Naive thymus-derived CD8-positive, alpha-beta T cell (primary cell): ENCODE measurements around the gene GALNS. TPM values are rescaled to one million over a fixed set of nuclear protein-coding genes. Genes with fewer than 3 reads are reported as not detected.

Source experiments
- ATAC-seq, 2 donors: fragments of 150-1000 bp; cut with Tn5 transposase in 1 of 2; sonication (Bioruptor Pico), chemical (Tn5 transposase) in 1 of 2; 1 replicate in 1 of 2; 2 replicates in 1 of 2; pipeline ENCODE4 v1.10.0; 2021; ENCODE audit warnings: mild to moderate bottlenecking in 2 of 2, moderate library complexity in 2 of 2
- POLR2A ChIA-PET: fragments of 350-600 bp; sonication (Branson Sonifier 250); formaldehyde crosslinking; loops from one replicate; lab custom pipeline; 2021; ENCODE audit warnings: antibody characterized with exemption; lab: Charles Lee
- DNase-seq, 10 donors: peaks; one replicate each; pipeline versions ENCODE4 v3.0.0 to v3.0.0-alpha.2; 2020 to 2022
- H3K27ac Mint-ChIP-seq, 10 donors: one replicate each; pipeline ENCODE4 v1.8.0; 2020 to 2022; ENCODE audit warnings: mild to moderate bottlenecking in 10 of 10, mixed read lengths in 10 of 10, moderate library complexity in 4 of 10, inconsistent platforms in 1 of 10
- H3K27me3 Mint-ChIP-seq, 5 donors: one replicate each; pipeline ENCODE4 v1.8.0; 2021 to 2022; ENCODE audit warnings: mixed read lengths in 5 of 5
- H3K36me3 Mint-ChIP-seq, 3 donors: one replicate each; pipeline ENCODE4 v1.8.0; 2020 to 2022; ENCODE audit warnings: mixed read lengths in 3 of 3, mild to moderate bottlenecking in 2 of 3, inconsistent platforms in 1 of 3
- H3K4me1 Mint-ChIP-seq, 4 donors: one replicate each; pipeline ENCODE4 v1.8.0; 2021 to 2022; ENCODE audit warnings: mixed read lengths in 4 of 4
- H3K4me3 Mint-ChIP-seq, 10 donors: one replicate each; pipeline ENCODE4 v1.8.0; 2020 to 2022; ENCODE audit warnings: mild to moderate bottlenecking in 10 of 10, mixed read lengths in 10 of 10, moderate library complexity in 6 of 10, inconsistent platforms in 1 of 10
- H3K9me3 Mint-ChIP-seq, 9 donors: one replicate each; pipeline ENCODE4 v1.8.0; 2020 to 2022; ENCODE audit warnings: mixed read lengths in 9 of 9, mild to moderate bottlenecking in 3 of 9, inconsistent platforms in 1 of 9, moderate library complexity in 1 of 9
- polyA plus RNA-seq, 3 donors: library from polyadenylated mRNA; unstranded; fragments of 300-500 nt; fragmentation: Illumina TruSeq; gene quantifications; one replicate each; pipeline ENCODE4 v1.2.3, GENCODE V29; 2021
- total RNA-seq, 8 experiments: library from RNA in 2 of 8; stranded (reverse) in 2 of 8; gene quantifications; one replicate each; pipeline ENCODE4 v1.2.3 and lab custom pipeline; 2021 to 2026

Gene GALNS
- total and polyA plus RNA-seq, 5 experiments from 2014 or later: 7.8 to 53.5 (median 11.9) TPM

GRCh38 chr16:88866151-88866920 lies 9.6 kb upstream of the GALNS start, which contains the start of gene PABPN1L:
Gene PABPN1L, minus strand, starts transcription at chr16:88866660. Its CDS starts 54 bp downstream, at chr16:88866606.
- Mint-ChIP-seq H3K9me3 (no peaks in the 10 kb centered on the region), H3K4me3 (no peak within 1 kb of the TSS), H3K36me3 (peaks cover 0 to 6% (median 0%) of the 10 kb centered on the region in 3 donors), H3K27ac (no peak within 1 kb of the TSS), H3K4me1 (peaks cover 0 to 8% (median 5%) of the 10 kb centered on the region in 4 donors), H3K27me3 (peaks cover 1 to 15% (median 7%) of the 10 kb centered on the region in 5 donors)
- no peak for DNase-seq
- ATAC-seq: no peak
- POLR2A ChIA-PET: no interaction called here

- H3K4me3 Mint-ChIP-seq: no peak overlapping the region
- ATAC-seq: no peak
- no peak overlapping the region for H3K27ac Mint-ChIP-seq
- peaks cover 2 to 4% (median 2%) of the 10 kb centered on the region in 4 donors for H3K4me1 Mint-ChIP-seq
- no peak for DNase-seq
- H3K9me3 Mint-ChIP-seq: no peaks in the 10 kb centered on the region
- H3K36me3 Mint-ChIP-seq: peaks cover 0 to 12% (median 0%) of the 10 kb centered on the region in 3 donors
- H3K27me3 Mint-ChIP-seq: peaks cover 0 to 11% (median 3%) of the 10 kb centered on the region in 5 donors
- POLR2A ChIA-PET: no interaction called here
Observed at GRCh38 chr16:88865742-88866141, 9.0 kb upstream of the GALNS start.

- Mint-ChIP-seq H3K27ac (no peak overlapping the region), H3K4me1 (peaks cover 0 to 2% (median under 1%) of the 10 kb centered on the region in 4 donors), H3K4me3 (no peak overlapping the region), H3K9me3 (no peaks in the 10 kb centered on the region), H3K27me3 (peaks cover 0 to 7% (median 0%) of the 10 kb centered on the region in 5 donors), H3K36me3 (peaks cover 0 to 16% (median 0%) of the 10 kb centered on the region in 3 donors)
- DNase-seq: no peak
- POLR2A ChIA-PET: no interaction called here
- ATAC-seq: no peak
Observed at GRCh38 chr16:88865310-88865709, 8.6 kb upstream of the GALNS start.

GRCh38 chr16:88864521-88864920 lies 7.8 kb upstream of the GALNS start:
- no peak for DNase-seq
- H3K4me1 Mint-ChIP-seq: peaks cover 0 to 2% (median under 1%) of the 10 kb centered on the region in 4 donors
- H3K27me3 Mint-ChIP-seq: no peaks in the 10 kb centered on the region
- ATAC-seq: no peak
- H3K36me3 Mint-ChIP-seq: peaks cover 0 to 24% (median 0%) of the 10 kb centered on the region in 3 donors
- POLR2A ChIA-PET: interaction anchor here (0.6 kb wide), 1 partner anchor 70 kb away, joined by 3 read pairs; no protein-coding TSS in a partner anchor
- no peak overlapping the region for H3K4me3 Mint-ChIP-seq
- no peaks in the 10 kb centered on the region for H3K9me3 Mint-ChIP-seq
- H3K27ac Mint-ChIP-seq: no peak overlapping the region

- H3K27ac Mint-ChIP-seq: no peak overlapping the region
- no peaks in the 10 kb centered on the region for H3K27me3 Mint-ChIP-seq
- no peak for ATAC-seq
- H3K4me1 Mint-ChIP-seq: peaks cover 0 to 5% (median 2%) of the 10 kb centered on the region in 4 donors
- peaks cover 0 to 29% (median 0%) of the 10 kb centered on the region in 3 donors for H3K36me3 Mint-ChIP-seq
- H3K4me3 Mint-ChIP-seq: no peak overlapping the region
- no peaks in the 10 kb centered on the region for H3K9me3 Mint-ChIP-seq
- DNase-seq: no peak
- POLR2A ChIA-PET: interaction anchor here (0.6 kb wide), 1 partner anchor 69 kb away, joined by 3 read pairs; no protein-coding TSS in a partner anchor
Observed at GRCh38 chr16:88864099-88864498, 7.4 kb upstream of the GALNS start.

GRCh38 chr16:88863426-88863825 lies 6.7 kb upstream of the GALNS start:
- H3K4me1 Mint-ChIP-seq: peaks cover 3 to 12% (median 6%) of the 10 kb centered on the region in 4 donors
- H3K27ac Mint-ChIP-seq: no peak overlapping the region

GRCh38 chr16:88862968-88863367 lies 6.2 kb upstream of the GALNS start:
- no peak overlapping the region for H3K4me3 Mint-ChIP-seq
- H3K4me1 Mint-ChIP-seq: peaks cover 7 to 17% (median 10%) of the 10 kb centered on the region in 4 donors
- ATAC-seq: no peak

More at GRCh38 chr16:88863426-88863825, 6.7 kb upstream of the GALNS start:
- H3K27me3 Mint-ChIP-seq: no peaks in the 10 kb centered on the region
- H3K4me3 Mint-ChIP-seq: no peak overlapping the region
- H3K36me3 Mint-ChIP-seq: peaks cover 0 to 34% (median 0%) of the 10 kb centered on the region in 3 donors
- H3K9me3 Mint-ChIP-seq: no peaks in the 10 kb centered on the region
- POLR2A ChIA-PET: no interaction called here
- DNase-seq (no peak), ATAC-seq (no peak)

GRCh38 chr16:88861359-88861758 lies 4.6 kb upstream of the GALNS start:
- H3K27me3 Mint-ChIP-seq: no peaks in the 10 kb centered on the region
- H3K4me1 Mint-ChIP-seq: peaks cover 13 to 24% (median 16%) of the 10 kb centered on the region in 4 donors
- no peak for ATAC-seq
- peak overlapping the region in 2 of 10 donors; percentile 31 to 33 for H3K4me3 Mint-ChIP-seq
- POLR2A ChIA-PET: no interaction called here
- H3K9me3 Mint-ChIP-seq: no peaks in the 10 kb centered on the region
- H3K27ac Mint-ChIP-seq: no peak overlapping the region
- peaks cover 0 to 38% (median 0%) of the 10 kb centered on the region in 3 donors for H3K36me3 Mint-ChIP-seq
- DNase-seq: no peak

More at GRCh38 chr16:88862968-88863367, 6.2 kb upstream of the GALNS start:
- peaks cover 0 to 36% (median 0%) of the 10 kb centered on the region in 3 donors for H3K36me3 Mint-ChIP-seq
- no peak for DNase-seq
- no peaks in the 10 kb centered on the region for H3K27me3 Mint-ChIP-seq
- POLR2A ChIA-PET: no interaction called here
- no peak overlapping the region for H3K27ac Mint-ChIP-seq
- H3K9me3 Mint-ChIP-seq: no peaks in the 10 kb centered on the region

- H3K27ac Mint-ChIP-seq: no peak overlapping the region
- no peaks in the 10 kb centered on the region for H3K9me3 Mint-ChIP-seq
- no peaks in the 10 kb centered on the region for H3K27me3 Mint-ChIP-seq
- DNase-seq (no peak), ATAC-seq (no peak)
- peaks cover 0 to 38% (median 0%) of the 10 kb centered on the region in 3 donors for H3K36me3 Mint-ChIP-seq
- POLR2A ChIA-PET: interaction anchor here (2.2 kb wide), 1 partner anchor 122 kb away, joined by 16 read pairs; no protein-coding TSS in a partner anchor
- H3K4me3 Mint-ChIP-seq: peak overlapping the region in 1 of 10 donors; percentile 42
- H3K4me1 Mint-ChIP-seq: peaks cover 19 to 40% (median 31%) of the 10 kb centered on the region in 4 donors
Observed at GRCh38 chr16:88859381-88860091, 2.8 kb upstream of the GALNS start.

GRCh38 chr16:88857728-88858339 lies 1.1 kb upstream of the GALNS start:
- ATAC-seq: peak; percentile 55 to 60
- peaks cover 19 to 42% (median 32%) of the 10 kb centered on the region in 4 donors for H3K4me1 Mint-ChIP-seq
- POLR2A ChIA-PET: interaction anchor here (0.7 to 3.2 kb wide), 23 partner anchors 11 to 360 kb away, joined by 3 to 59 read pairs (median 7); partner anchors contain the start of genes ACSF3, APRT, CDT1 and PIEZO1
- peak; percentile 57 to 84 (median 67) for DNase-seq
- peaks cover 0 to 38% (median 0%) of the 10 kb centered on the region in 3 donors for H3K36me3 Mint-ChIP-seq
- peak overlapping the region; percentile 95 to 100 (median 98) for H3K4me3 Mint-ChIP-seq
- peak overlapping the region; percentile 93 to 99 (median 96) for H3K27ac Mint-ChIP-seq
- H3K9me3 Mint-ChIP-seq: no peaks in the 10 kb centered on the region
- H3K27me3 Mint-ChIP-seq: no peaks in the 10 kb centered on the region

GRCh38 chr16:88856122-88856827 lies 472 bp downstream of the GALNS start:
- Mint-ChIP-seq H3K9me3 (no peaks in the 10 kb centered on the region), H3K27ac (peak overlapping the region; percentile 31 to 98 (median 79)), H3K36me3 (peaks cover 0 to 31% (median 0%) of the 10 kb centered on the region in 3 donors), H3K4me3 (peak overlapping the region; percentile 55 to 96 (median 75)), H3K27me3 (no peaks in the 10 kb centered on the region), H3K4me1 (peaks cover 24 to 49% (median 33%) of the 10 kb centered on the region in 4 donors)
- DNase-seq (peak in 8 of 10 donors; percentile 9 to 45 (median 32)), ATAC-seq (peak; percentile 62 to 64)
- POLR2A ChIA-PET: interaction anchor here (0.6 to 3.2 kb wide), 19 partner anchors 9 to 361 kb away, joined by 3 to 59 read pairs (median 7); partner anchors contain the start of genes APRT, CDH15, CDT1 and PIEZO1
